NCI-H187 (cell line): ENCODE results near the gene LRP1.
A peak's percentile ranks its signal among the peaks of the same experiment; 100 is the strongest.

Experiments
- DNase-seq, 2 experiments: peaks; one replicate each; lab custom pipeline; 2025; lab: John Stamatoyannopoulos, UW

The LRP1 gene

GRCh38 chr12:57127726-57128518, at the start of gene LRP1:
Gene LRP1, plus strand, starts transcription at chr12:57128483. Its CDS starts 482 bp downstream, at chr12:57128965.
- DNase-seq = peak; percentile 79 to 90

DNA sequence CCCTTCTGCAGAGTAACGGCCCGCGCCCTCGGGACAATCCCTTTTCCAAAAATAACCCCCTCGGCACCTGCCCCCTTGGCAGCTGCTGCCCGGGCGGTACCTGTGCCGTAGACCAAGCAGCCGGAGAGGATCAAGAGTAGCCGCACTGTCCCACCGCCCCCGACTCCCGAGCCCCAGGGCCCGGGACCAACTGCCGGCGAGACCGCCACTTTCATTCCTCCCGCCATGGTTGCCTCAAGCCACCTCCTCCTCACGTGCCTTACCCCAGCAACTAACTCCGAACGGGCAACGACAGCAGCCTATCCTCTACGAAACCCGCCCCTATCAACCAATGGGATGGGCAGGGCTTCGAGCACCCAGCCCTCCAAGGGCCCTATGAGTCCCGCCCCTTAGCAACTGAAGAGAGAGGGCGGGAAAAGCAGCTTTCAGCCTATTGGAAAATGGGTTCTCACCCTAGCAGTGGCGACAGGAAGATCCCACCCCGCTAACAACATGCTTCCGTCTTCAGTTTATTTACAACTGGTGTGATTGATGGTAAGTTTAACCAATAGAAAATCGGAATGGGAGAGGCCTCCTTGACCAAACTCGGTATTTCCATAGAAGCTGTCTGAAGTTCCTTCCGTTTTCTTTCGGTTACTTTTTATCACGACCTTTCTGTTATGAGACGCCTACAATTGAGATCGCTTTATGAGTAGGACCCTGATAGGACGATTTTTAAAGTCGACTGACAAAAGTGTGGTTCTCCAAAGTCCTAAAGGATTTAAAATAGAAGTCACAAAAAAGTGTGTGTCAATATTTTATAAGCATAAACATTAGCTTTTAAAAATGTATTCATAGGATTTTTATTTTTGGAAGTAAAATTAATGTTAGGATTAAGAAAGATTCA, 49.5 kb upstream of the LRP1 start, which contains the start of gene NEMP1:
Gene NEMP1 (minus strand): TSS at position 273 of the 886 bp plus-strand sequence. CDS start 46 bp downstream, at position 227.
- peak; percentile 99 for DNase-seq

GRCh38 chr12:57079821-57080220, 48.5 kb upstream of the LRP1 start:
- DNase-seq = no peak

DNA sequence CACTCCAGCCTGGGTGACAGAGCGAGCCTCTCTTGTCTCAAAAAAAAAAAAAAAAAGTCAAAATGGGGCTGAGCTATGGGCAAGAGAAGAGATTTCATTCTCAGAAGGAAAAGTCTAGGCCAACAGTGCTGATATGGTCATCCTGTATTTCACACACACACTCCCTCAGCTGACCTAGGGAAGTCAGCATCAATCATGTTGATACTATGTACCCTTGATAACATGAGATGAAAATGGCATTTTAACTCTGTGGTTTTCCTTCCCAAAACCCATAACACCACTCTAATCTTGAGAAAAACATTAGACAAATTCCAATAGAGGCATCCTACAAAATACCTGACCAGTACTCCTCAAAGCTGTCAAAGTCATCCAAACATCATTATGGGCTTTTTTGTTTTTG, 47.4 kb upstream of the LRP1 start:
- no peak for DNase-seq

DNA sequence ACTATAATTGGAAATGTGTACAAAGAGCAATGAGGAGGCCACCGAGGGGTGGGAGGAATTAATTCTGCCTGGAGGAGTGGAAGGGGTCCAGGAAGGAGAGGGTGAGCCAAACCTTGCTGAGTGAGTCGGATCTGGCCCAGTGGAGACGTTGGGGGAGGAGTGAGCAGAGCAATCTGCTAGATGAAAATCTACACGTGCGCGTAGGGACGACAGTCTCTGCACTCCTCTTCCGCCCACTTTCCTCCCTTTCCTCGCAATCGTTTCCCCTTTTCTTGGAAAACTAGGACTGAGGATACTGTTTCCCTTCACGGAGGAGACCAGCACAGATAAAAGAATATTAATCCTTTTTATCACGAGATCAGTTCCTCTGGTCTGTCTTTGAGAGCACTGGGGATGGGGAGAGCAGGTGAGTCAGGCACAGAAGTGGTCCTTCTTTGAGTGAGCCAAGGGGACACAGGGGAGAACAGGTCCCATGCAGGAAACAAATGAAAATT, 42.2 kb upstream of the LRP1 start:
- no peak for DNase-seq

DNA sequence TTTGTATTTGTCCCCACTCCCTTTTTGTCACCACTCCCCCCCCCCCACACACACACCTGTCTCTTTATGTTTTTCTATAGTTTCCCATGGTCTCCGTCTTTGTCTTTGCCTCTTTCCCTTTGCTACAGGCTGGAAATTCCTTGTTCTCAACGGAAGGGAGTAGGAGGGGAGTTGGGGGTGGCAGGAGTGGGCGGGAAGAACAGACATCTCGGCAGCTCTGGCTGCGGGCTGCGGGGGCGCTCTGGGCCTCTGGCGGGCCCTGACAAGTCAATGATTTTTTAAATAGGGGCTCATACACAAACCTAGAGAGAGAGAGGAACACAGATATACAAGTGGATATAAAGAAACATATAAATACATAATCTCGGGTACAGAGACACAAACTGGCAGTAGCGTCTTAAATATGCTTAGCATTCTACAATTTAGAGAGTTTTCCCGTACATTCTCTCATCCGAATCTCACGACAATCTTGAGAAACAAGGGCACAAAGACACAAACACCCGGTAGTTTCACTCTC, 41.7 kb upstream of the LRP1 start:
- no peak for DNase-seq

GRCh38 chr12:57087010-57087690, 41.1 kb upstream of the LRP1 start:
- DNase-seq = no peak

DNA sequence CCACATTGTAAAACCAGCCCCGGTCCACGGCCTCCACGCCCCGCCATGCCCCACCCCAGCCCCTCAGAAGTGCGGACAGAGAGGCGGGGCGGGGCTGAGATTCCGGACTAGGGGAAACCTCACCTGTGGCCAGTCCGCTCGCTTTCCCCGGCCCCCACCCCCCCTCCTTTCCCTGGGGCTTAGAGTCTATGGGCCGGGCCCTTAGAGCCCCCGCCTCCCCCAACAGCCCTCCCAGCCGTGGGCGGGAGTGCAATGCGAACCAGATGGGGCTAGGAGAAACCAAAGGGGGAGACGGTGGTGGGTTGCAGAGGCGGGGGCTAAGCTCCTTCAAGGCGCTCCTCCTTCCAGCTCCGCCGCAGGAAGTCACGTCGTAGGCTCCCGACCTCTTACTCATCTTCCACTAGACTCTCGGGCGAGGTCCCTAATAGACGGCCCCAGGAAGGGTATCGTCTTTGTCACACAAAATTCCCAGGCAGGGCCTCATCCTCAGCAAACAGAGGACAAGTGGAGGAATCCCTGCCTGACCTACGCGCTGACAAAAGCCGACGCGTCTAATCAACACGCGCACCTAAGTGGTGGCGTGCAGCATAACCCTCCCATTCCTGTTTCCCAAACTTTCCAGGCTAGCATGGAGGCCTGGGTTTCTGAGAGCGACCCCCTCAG, 40.5 kb upstream of the LRP1 start:
- no peak for DNase-seq

DNA sequence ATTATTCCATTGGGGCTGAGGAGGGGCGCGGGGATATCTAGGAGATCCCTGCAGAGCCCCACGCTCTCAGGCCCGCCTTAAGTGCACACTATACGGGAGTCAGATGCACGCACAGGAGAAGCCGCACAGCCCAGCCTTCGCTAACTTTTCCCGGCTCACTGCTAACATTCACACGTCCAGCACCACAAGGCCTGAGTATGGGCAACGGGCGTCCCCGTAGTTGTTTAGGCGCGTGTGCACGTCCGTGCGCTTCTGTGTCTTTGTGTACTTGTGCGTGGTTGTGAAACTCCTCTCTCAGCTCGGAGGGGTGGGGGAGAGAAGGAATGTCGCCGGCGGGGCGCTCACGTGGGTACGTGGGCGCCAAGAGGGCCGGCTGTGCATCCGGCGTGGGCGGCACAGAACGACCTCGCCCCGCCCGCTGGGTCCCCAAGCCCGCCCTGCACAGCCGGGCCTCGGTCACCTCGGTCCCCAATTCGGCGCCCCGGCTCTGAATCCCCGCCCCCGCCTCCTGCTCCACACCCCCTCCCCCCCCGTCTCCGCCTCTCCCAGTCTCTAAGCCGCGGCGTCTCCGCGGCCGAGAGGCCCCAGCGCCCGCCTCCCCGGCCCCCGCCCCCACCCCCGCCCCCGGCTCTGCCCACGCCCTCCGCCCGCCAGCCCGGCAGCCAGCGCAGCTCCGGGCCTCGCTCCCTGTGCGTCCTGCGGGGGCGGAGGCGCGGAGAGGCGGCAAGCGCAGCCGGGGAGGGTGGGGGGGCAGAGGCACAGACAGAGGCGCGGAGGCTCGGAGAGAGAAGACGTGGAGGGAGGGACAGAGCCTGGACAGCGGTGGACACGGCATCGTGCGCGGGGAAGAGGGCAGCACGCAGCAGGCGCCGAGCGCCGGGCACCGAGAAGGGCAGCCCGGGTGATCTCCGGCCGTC, 39.7 kb upstream of the LRP1 start, which contains the start of gene NAB2:
Gene NAB2 (plus strand): TSS at position 761 of the 917 bp plus-strand sequence. CDS start 158 bp downstream, outside the sequence.
- DNase-seq = peak; percentile 83 to 93

DNA sequence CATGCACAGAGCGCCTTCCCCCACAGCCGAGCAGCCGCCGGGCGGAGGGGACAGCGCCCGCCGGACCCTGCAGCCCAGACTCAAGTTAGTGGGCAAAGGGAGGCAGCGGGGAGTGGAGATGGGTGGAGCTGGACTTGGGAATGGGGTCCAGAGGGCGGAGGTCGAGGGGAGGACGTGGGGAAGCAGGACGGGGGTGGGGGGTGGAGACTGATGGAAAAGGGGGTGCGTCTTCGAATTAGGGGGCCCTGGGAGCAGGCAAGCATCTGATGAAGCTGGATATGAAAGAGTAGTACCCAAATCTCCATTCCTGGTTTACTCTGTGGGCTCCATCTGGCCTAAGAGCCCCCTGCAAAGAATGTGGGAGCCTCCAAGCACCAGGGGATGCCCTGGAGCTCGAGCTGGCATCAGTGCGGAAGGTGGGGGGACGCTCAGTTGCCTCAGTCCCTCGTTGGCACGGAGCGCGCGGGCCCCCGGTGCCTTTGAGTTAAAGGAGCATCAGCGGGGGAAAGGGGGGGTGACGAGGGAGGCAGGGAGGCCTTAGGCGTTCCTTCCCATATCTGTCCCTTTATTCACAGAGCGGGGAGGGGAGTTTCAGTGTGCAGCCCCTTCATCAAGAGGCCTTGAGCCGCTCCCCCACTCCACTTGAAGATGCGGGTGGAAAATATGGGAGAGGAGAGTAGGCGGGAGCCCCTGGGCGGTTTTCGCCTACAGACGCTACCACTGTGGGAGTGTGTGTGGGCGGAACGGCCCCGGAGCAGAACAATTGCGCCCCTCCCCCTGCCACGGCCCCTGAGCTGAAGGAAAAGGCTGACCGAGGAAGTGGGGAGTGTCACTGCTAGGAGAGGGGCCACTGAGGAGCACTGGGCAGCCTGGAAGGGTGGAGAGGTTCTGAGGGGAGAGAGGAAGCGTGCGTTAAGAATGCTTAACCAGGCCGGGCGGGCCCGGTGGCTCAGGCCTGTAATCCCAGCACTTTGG, 38.7 kb upstream of the LRP1 start:
- DNase-seq = no peak

DNA sequence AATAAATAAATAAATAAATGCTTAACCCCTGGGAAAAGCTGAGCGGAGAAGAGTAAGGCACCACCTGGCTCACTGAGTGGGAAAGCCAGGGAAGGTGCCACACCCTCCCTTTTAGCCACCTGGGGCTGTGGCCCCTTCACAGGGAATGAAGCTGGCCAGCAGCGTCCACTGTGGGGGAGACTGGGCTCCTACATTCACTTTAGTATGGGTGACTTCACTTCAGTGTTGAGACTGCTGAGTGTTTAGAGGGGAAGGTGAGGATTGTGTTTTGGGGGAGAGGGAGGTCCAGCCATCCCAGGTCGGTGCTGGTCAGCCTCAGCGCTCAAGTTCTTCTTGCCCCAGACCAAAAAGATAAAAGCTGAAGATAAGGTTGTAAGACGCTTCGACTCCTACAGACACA, 37.8 kb upstream of the LRP1 start:
- DNase-seq = no peak

DNA sequence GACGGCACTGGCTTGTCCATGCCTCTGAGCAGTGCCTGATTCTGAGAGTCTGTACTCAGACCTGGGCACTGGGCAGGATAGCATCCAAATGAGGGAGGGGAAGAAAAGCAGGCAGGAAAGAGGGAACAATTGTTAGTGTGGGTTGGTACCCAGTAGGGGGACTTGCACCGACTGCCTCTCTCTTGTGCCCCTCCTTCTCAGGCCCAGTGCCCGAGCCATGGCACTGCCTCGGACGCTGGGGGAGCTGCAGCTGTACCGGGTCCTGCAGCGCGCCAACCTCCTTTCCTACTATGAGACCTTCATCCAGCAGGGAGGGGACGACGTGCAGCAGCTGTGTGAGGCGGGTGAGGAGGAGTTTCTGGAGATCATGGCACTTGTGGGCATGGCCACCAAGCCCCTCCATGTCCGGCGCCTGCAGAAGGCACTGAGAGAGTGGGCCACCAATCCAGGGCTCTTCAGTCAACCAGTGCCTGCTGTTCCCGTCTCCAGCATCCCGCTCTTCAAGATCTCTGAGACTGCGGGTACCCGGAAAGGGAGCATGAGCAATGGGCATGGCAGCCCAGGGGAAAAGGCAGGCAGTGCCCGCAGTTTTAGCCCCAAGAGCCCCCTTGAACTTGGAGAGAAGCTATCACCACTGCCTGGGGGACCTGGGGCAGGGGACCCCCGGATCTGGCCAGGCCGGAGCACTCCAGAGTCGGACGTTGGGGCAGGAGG, 37.2 kb upstream of the LRP1 start:
- no peak for DNase-seq

GRCh38 chr12:57091638-57092528, 36.4 kb upstream of the LRP1 start:
- DNase-seq = no peak

DNA sequence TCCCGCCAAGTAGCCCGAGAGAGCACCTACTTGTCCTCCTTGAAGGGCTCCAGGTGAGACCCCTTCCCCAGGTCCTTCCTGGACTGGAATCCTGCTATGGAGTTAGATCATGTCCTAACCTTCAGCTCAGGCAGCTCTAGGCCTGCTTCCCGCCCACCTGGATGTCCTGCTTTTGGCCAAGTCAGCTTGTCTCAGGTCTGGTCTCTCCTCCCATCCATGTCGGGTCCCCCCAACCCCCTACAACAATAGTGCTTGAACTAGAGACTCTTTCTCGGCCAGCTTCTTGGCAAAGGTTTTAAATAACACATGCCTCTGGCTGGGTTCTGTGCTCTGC, 35.8 kb upstream of the LRP1 start:
- DNase-seq = no peak

DNA sequence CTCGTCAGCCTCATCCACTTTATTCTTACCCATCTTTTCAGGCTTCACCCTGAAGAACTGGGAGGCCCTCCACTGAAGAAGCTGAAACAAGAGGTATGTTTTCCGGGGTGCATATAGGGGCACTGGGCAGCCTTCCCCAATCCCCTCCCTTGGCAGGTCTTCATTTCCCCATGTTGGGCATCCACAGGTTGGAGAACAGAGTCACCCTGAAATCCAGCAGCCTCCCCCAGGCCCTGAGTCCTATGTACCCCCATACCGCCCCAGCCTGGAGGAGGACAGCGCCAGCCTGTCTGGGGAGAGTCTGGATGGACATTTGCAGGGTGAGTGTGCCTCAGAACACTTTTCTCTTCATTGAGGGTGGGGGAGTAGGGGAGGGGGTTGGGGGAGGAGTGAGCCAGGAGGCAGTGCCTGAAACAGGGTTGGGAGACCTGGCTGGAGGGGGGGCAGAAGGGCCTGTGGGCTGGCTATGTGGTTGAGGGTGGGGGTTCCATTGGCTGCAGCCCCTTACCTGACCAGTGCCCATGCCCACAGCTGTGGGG, 35.3 kb upstream of the LRP1 start:
- no peak for DNase-seq

GRCh38 chr12:57093415-57094207, 34.7 kb upstream of the LRP1 start:
- DNase-seq = no peak
